MM.1S (cell line): ENCODE data around the gene CHCHD6.

Experiments
- CTCF ChIP-seq: fragments of 300-600 bp; sonication (generic); IDR thresholded peaks from 2 replicates; pipeline ENCODE4 v1.5.1; 2016; ENCODE audit warnings: antibody characterized with exemption, low read length, mixed read lengths
- EZH2 ChIP-seq: fragments of 300-600 bp; sonication (generic); optimal IDR thresholded peaks from 2 replicates; pipeline ENCODE3; 2017; ENCODE audit warnings: low read depth, mild to moderate bottlenecking, antibody characterized with exemption, low read length, mixed read lengths
- EZH2phosphoT487 ChIP-seq: fragments of 300-600 bp; sonication (generic); IDR thresholded peaks from 2 replicates; pipeline ENCODE4 v1.6.1; 2018; ENCODE audit warnings: antibody characterized with exemption, low read length

- no peak for TF ChIP-seq EZH2phosphoT487
- no peak for TF ChIP-seq EZH2
- TF ChIP-seq CTCF: no peak
Observed at GRCh38 chr3:126857928-126858327, 153.9 kb downstream of the CHCHD6 start.
